H1 (cell line): ENCODE data around the gene SHCBP1L. TPM values are rescaled to one million over a fixed set of nuclear protein-coding genes. Genes with fewer than 3 reads are reported as not detected.

ENCODE experiments used
- RFX5 ChIP-seq: IDR thresholded peaks from 2 replicates; pipeline ENCODE4 v1.6.1; 2011; ENCODE audit warnings: low read depth, low read length, improper control_type of control experiment, borderline replicate concordance
- TCF12 ChIP-seq: IDR thresholded peaks from 2 replicates; pipeline ENCODE4 v1.6.1; 2011; ENCODE audit warnings: low read depth, mild to moderate bottlenecking, low read length
- polyA plus RNA-seq, 7 experiments: library from polyadenylated mRNA; depleted of rRNA in 3 of 7; stranded (reverse) in 5 of 7; unstranded in 2 of 7; fragments of >200 nt in 5 of 7; fragments of 200-250 nt in 2 of 7; gene quantifications; 1 replicate in 5 of 7; 2 replicates in 1 of 7; 4 replicates in 1 of 7; pipeline versions ENCODE4 v1.2.1 to v1.2.3, GENCODE V29; 2011 to 2013; ENCODE audit warnings: missing spikeins in 2 of 7, mixed read lengths in 2 of 7
- total RNA-seq: library from RNA; stranded (reverse); fragmentation: NEBNext Ultra II Directional; extraction: Animal tissue kit (Norgen Biotek cat#: 25700); gene quantifications from 2 replicates; pipeline ENCODE4 v1.2.1, GENCODE V29; 2021

The SHCBP1L gene
- total and polyA plus RNA-seq, 2 of the 8 experiments (the other 6 are each of a cell fraction or from before 2014, with no cell fraction given): not detected

GRCh38 chr1:182857212-182857611 is 95.8 kb downstream of the SHCBP1L start (continued):
- TF ChIP-seq RFX5: no peak
- no peak for TF ChIP-seq TCF12
